HepG2 (cell line): ENCODE data around the gene WDR11. TPM values are rescaled to one million over a fixed set of nuclear protein-coding genes. Genes with fewer than 3 reads are reported as not detected.

Source experiments
- ATAC-seq: fragments of 200-7000 bp; cut with Tn5 transposase; 3 replicates; pipeline ENCODE4 v1.9.1; 2020; ENCODE audit warnings: mild to moderate bottlenecking, moderate library complexity
- BruUV-seq: library from RNA; stranded (reverse); fragments of 400-500 nt; replicated peaks from 2 replicates; lab custom pipeline; 2021; lab: Mats Ljungman, UMichigan
- CTCF ChIA-PET: fragments of 300-600 bp; formaldehyde crosslinking; extraction: SDS; loops from one replicate; lab custom pipeline; 2021; ENCODE audit warnings: low total read pairs, inconsistent platforms, low intra/inter-chr PET ratio; lab: Yijun Ruan, JAX
- POLR2A ChIA-PET: fragments of 350-600 bp; sonication (Branson Sonifier 250); formaldehyde crosslinking; loops from one replicate; lab custom pipeline; 2020; ENCODE audit warnings: antibody characterized with exemption, inconsistent platforms; lab: Yijun Ruan, JAX
- DNase-seq: peaks from one replicate; pipeline ENCODE4 v3.0.0-alpha.2; 2015; ENCODE audit warnings: low spot score
- FAIRE-seq: peaks from 3 replicates; lab custom pipeline; 2011; peaks lifted over from hg19 to GRCh38; lab: Jason Lieb, UNC
- H2AFZ ChIP-seq: one replicate; pipeline ENCODE4 v1.6.1; 2011; ENCODE audit warnings: low read length, inconsistent platforms
- H3K27ac ChIP-seq: fragments of 300-600 bp; 3 replicates; pipeline ENCODE4 v1.8.0; 2011; ENCODE audit warnings: mixed run types, mild to moderate bottlenecking, mixed read lengths, low read length, inconsistent platforms; ENCODE audit not compliant: insufficient read depth; ENCODE audit errors: extremely low read length
- H3K27me3 ChIP-seq, 2 experiments: fragments of 200-600 bp in 1 of 2; 2 replicates in 1 of 2; 3 replicates in 1 of 2; pipeline versions ENCODE4 v1.6.0 to v1.8.0; 2011; ENCODE audit warnings: low read length in 2 of 2, mild to moderate bottlenecking in 2 of 2, moderate library complexity in 2 of 2, inconsistent platforms in 1 of 2; ENCODE audit not compliant: insufficient read depth in 2 of 2, control insufficient read depth in 1 of 2
- H3K36me3 ChIP-seq, 2 experiments: fragments of 200-600 bp in 1 of 2; replicated peaks in 1 of 2; 2 replicates in 1 of 2; 3 replicates in 1 of 2; pipeline versions ENCODE4 v1.5.1 to v1.8.0; 2011; ENCODE audit warnings: low read length in 2 of 2, inconsistent platforms in 1 of 2; ENCODE audit not compliant: insufficient read depth in 2 of 2, control insufficient read depth in 1 of 2
- H3K4me1 ChIP-seq: 2 replicates; pipeline ENCODE4 v1.5.1; 2012; ENCODE audit warnings: low read length, inconsistent platforms; ENCODE audit not compliant: insufficient read depth
- H3K4me2 ChIP-seq: 2 replicates; pipeline ENCODE4 v1.6.0; 2011; ENCODE audit warnings: low read depth, low read length, inconsistent platforms
- H3K4me3 ChIP-seq, 3 experiments: fragments of 200-600 bp in 1 of 3; sonication (generic), shearing (Covaris generic) in 1 of 3; replicated peaks in 1 of 3; 2 replicates each; pipeline ENCODE4 v1.5.1; 2011 to 2016; ENCODE audit warnings: low read length in 3 of 3, inconsistent platforms in 2 of 3, low read depth in 2 of 3, mild to moderate bottlenecking in 2 of 3, control low read depth in 1 of 3, mixed read lengths in 1 of 3; ENCODE audit not compliant: insufficient read depth in 1 of 3
- H3K79me2 ChIP-seq: one replicate; pipeline ENCODE4 v1.6.1; 2011; ENCODE audit warnings: low read length, inconsistent platforms; ENCODE audit not compliant: insufficient read depth
- H3K9ac ChIP-seq: 2 replicates; pipeline ENCODE4 v1.6.0; 2011; ENCODE audit warnings: mild to moderate bottlenecking, low read depth, low read length, inconsistent platforms; ENCODE audit not compliant: insufficient read depth
- H3K9me3 ChIP-seq: 2 replicates; pipeline ENCODE4 v1.5.1; 2012; ENCODE audit warnings: mild to moderate bottlenecking, low read length
- H4K20me1 ChIP-seq: 2 replicates; pipeline ENCODE4 v1.6.0; 2011; ENCODE audit warnings: inconsistent platforms, mild to moderate bottlenecking, low read length, moderate library complexity; ENCODE audit not compliant: insufficient read depth
- CAMTA2 ChIP-seq: sonication (generic); formaldehyde crosslinking; IDR thresholded peaks from 2 replicates; pipeline ENCODE4 v1.4.0; 2020; ENCODE audit warnings: mild to moderate bottlenecking, missing genetic modification reagents, borderline replicate concordance
- DMAP1 ChIP-seq: IDR thresholded peaks from 2 replicates; pipeline ENCODE4 v1.6.1; 2016
- MBNL3 ChIP-seq: fragments of 250-450 bp; sonication (Bioruptor Pico); conservative IDR thresholded peaks from 2 replicates; pipeline ENCODE4 v1.8.0; 2022; ENCODE audit warnings: mild to moderate bottlenecking, inconsistent platforms
- PPARG ChIP-seq: conservative IDR thresholded peaks from 2 replicates; pipeline ENCODE4 v1.6.1; 2016; ENCODE audit warnings: missing biosample characterization, missing genetic modification reagents
- REL ChIP-seq: sonication (generic); formaldehyde crosslinking; conservative IDR thresholded peaks from 2 replicates; pipeline ENCODE4 v1.8.0; 2022; ENCODE audit warnings: mild to moderate bottlenecking, missing genetic modification reagents, moderate library complexity
- SIX4 ChIP-seq: sonication (generic); formaldehyde crosslinking; IDR thresholded peaks from 2 replicates; pipeline ENCODE4 v1.4.0; 2020; ENCODE audit warnings: missing genetic modification reagents
- YEATS2 ChIP-seq: sonication (generic); formaldehyde crosslinking; IDR thresholded peaks from 2 replicates; pipeline ENCODE4 v1.4.0; 2020; ENCODE audit warnings: missing genetic modification reagents, borderline replicate concordance
- ZNF253 ChIP-seq: sonication (generic); formaldehyde crosslinking; IDR thresholded peaks from 2 replicates; pipeline ENCODE4 v1.8.0; 2022; ENCODE audit warnings: mild to moderate bottlenecking, missing genetic modification reagents, borderline replicate concordance
- ZNF878 ChIP-seq: sonication (generic); formaldehyde crosslinking; IDR thresholded peaks from 2 replicates; pipeline ENCODE4 v1.8.1; 2023; ENCODE audit warnings: mild to moderate bottlenecking, missing genetic modification reagents, moderate library complexity
- ZSCAN25 ChIP-seq: sonication (generic); formaldehyde crosslinking; IDR thresholded peaks from 2 replicates; pipeline ENCODE4 v1.8.0; 2022; ENCODE audit warnings: mild to moderate bottlenecking, missing genetic modification reagents
- WGBS: methylation state at CpG from one replicate; pipeline ENCODE4 v1.1.6; 2017; ENCODE audit warnings: low lambda C conversion rate; 5-methylcytosine and 5-hydroxymethylcytosine counted together
- in situ Hi-C: cut with HindIII; loops from 2 replicates; pipeline ENCODE4 v1.10.0; 2017; ENCODE audit warnings: low pct_unique_long_range_greater_than_20kb; ENCODE audit not compliant: extremely low pct_ligation_motif_present
- intact Hi-C: fragments of 100-400 bp; cut with micrococcal nuclease; formaldehyde crosslinking; loops from one replicate; pipeline ENCODE4 v1.10.0; 2022; ENCODE audit not compliant: unreplicated experiment
- polyA plus RNA-seq, 8 experiments: library from polyadenylated mRNA; depleted of rRNA in 3 of 8; stranded (reverse) in 7 of 8; unstranded in 1 of 8; fragments of >200 nt; fragmentation: Illumina TruSeq in 4 of 8; extraction: Trizol in 4 of 8; gene quantifications; 2 replicates each; pipeline versions ENCODE4 v1.2.1 to v1.2.3, GENCODE V29; 2011 to 2016; ENCODE audit warnings: low read depth in 4 of 8, missing spikeins in 1 of 8, mixed read lengths in 1 of 8; ENCODE audit not compliant: insufficient read depth in 1 of 8
- total RNA-seq, 5 experiments: library from RNA; depleted of rRNA; stranded (reverse); fragments of >200 nt; fragmentation: Illumina TruSeq; extraction: Trizol; gene quantifications; 2 replicates each; pipeline ENCODE4 v1.2.3, GENCODE V29; 2016; ENCODE audit warnings: low read depth in 1 of 5
- TF ChIP-seq, protein P1 (sequence below): sonication (generic); formaldehyde crosslinking; IDR thresholded peaks from 2 replicates; pipeline ENCODE4 v1.5.1; 2020; ENCODE audit warnings: missing genetic modification reagents, mild to moderate bottlenecking, borderline replicate concordance
- TF ChIP-seq, protein P2 (sequence below): sonication (generic); formaldehyde crosslinking; IDR thresholded peaks from 2 replicates; pipeline ENCODE4 v1.4.0; 2020; ENCODE audit warnings: missing genetic modification reagents, mild to moderate bottlenecking, borderline replicate concordance
- TF ChIP-seq, protein P3 (sequence below): sonication (generic); formaldehyde crosslinking; IDR thresholded peaks from 2 replicates; pipeline ENCODE4 v1.5.0; 2020; ENCODE audit warnings: mild to moderate bottlenecking, low read depth, missing genetic modification reagents, borderline replicate concordance

The WDR11 gene
- total and polyA plus RNA-seq, 2 of the 13 experiments (the other 11 are each of a cell fraction or from before 2014, with no cell fraction given) = 38.0 to 45.2 TPM

DNA sequence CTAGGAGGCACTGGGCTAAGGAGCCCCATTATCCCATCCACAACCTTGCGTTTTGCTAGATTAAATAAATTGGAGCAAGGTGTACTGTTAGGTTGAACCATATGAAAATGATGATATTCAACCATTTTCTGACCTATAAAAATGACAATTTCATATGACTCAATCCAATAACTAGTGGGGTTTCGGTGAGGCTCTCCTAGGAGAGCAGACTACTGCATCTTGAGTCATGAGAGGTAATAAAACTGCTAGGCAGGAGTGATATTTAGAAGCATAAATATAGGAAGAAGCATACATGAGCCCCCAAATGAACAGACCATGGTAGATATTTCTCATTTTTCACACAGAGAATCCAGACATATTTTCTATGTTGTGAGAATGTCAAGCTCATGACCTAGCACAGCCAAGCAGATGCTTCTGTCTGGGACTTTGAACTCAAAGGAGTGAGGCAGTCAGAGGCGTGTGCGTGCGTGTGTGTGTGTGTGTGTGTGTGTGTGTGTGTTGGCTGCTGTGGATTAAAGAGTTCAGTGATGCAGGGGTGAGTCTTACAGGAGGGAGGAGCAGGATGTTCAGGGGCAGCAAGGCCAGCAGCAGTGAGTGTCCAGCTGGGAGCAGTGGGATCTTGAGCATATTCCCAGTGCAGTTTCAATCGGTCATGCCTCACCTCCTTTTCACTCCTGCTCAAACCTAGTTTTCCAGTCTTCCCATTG is 17.8 kb upstream of the WDR11 start:
- H3K4me2 ChIP-seq = no peak overlapping the region
- POLR2A ChIA-PET = interaction anchor here (0.6 kb wide), 1 partner anchor 18 kb away, joined by 3 read pairs; the partner anchor contains the start of gene WDR11
- H3K27ac ChIP-seq = no peak overlapping the region
- H3K9me3 ChIP-seq = no peaks in the 10 kb centered on the region
- BruUV-seq = no TSS peak
- TF ChIP-seq CAMTA2 (CRISPR knock-in tag) (no peak), DMAP1 (no peak), ZSCAN25 (CRISPR knock-in tag) (peak; percentile 97), PPARG (no peak)
- TF ChIP-seq, protein P1, sequence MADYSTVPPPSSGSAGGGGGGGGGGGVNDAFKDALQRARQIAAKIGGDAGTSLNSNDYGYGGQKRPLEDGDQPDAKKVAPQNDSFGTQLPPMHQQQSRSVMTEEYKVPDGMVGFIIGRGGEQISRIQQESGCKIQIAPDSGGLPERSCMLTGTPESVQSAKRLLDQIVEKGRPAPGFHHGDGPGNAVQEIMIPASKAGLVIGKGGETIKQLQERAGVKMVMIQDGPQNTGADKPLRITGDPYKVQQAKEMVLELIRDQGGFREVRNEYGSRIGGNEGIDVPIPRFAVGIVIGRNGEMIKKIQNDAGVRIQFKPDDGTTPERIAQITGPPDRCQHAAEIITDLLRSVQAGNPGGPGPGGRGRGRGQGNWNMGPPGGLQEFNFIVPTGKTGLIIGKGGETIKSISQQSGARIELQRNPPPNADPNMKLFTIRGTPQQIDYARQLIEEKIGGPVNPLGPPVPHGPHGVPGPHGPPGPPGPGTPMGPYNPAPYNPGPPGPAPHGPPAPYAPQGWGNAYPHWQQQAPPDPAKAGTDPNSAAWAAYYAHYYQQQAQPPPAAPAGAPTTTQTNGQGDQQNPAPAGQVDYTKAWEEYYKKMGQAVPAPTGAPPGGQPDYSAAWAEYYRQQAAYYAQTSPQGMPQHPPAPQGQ (CRISPR knock-in tag) = no peak
- TF ChIP-seq, all 625 proteins: peak for 1
- CTCF ChIA-PET = no interaction called here
- WGBS = 33% methylated on average over 6 of the region's 6 CpGs
- no peaks in the 10 kb centered on the region; a peak in 1 of 5 replicates for H3K27me3 ChIP-seq
- H4K20me1 ChIP-seq = no peaks in the 10 kb centered on the region; the same call in 1 of the 2 replicates
- ATAC-seq (no peak), FAIRE-seq (no peak), DNase-seq (no peak)
- in situ Hi-C loops (no loop called here), intact Hi-C loops (no loop called here)
- H3K79me2 ChIP-seq = no peaks in the 10 kb centered on the region
- peaks cover 5% of the 10 kb centered on the region; the same call in 1 of the 2 replicates for H3K4me1 ChIP-seq
- no peak overlapping the region for H3K9ac ChIP-seq
- H3K4me3 ChIP-seq = no peak overlapping the region
- H2AFZ ChIP-seq = no peak overlapping the region
- H3K36me3 ChIP-seq = no peaks in the 10 kb centered on the region

DNA sequence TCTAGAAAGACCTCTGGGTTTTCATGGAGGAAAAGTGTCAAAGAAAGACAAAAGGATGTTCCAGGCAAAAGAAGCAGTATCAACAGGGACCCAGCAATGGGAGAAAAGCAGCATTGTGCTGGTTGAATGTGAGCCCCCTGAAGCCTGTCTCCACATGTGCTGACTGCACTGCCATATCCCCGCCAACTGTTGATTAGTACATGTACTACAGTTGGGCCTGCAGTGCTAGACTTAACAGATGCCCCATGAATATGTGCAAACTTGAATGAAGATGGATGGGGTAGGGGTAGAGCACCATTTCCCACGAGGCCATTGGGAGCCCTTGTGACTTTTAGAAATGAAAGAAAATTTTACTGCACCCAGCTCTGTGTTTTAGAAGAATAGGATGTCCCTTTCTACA is 15.6 kb upstream of the WDR11 start:
- H3K9ac ChIP-seq = no peak overlapping the region
- no peak for ATAC-seq
- H3K27ac ChIP-seq = no peak overlapping the region
- no peak overlapping the region for H3K4me3 ChIP-seq
- H3K36me3 ChIP-seq = no peaks in the 10 kb centered on the region
- WGBS = 36% methylated on average over 2 of the region's 2 CpGs
- H3K27me3 ChIP-seq = no peaks in the 10 kb centered on the region; a peak in 1 of 5 replicates
- no peaks in the 10 kb centered on the region for H4K20me1 ChIP-seq
- BruUV-seq = no TSS peak
- intact Hi-C loops = no loop called here
- H3K4me1 ChIP-seq = peaks cover 7% of the 10 kb centered on the region; the same call in 1 of the 2 replicates
- no peak for FAIRE-seq
- no peak overlapping the region for H2AFZ ChIP-seq
- CTCF ChIA-PET = no interaction called here
- no peaks in the 10 kb centered on the region for H3K9me3 ChIP-seq
- POLR2A ChIA-PET = no interaction called here
- in situ Hi-C loops = no loop called here
- no peaks in the 10 kb centered on the region for H3K79me2 ChIP-seq
- no peak overlapping the region for H3K4me2 ChIP-seq
- DNase-seq = no peak
- TF ChIP-seq YEATS2 (no peak), MBNL3 (CRISPR knock-in tag) (no peak), REL (CRISPR knock-in tag) (no peak), SIX4 (CRISPR knock-in tag) (no peak), ZNF878 (CRISPR knock-in tag) (no peak), ZNF253 (no peak)
- TF ChIP-seq, protein P2, sequence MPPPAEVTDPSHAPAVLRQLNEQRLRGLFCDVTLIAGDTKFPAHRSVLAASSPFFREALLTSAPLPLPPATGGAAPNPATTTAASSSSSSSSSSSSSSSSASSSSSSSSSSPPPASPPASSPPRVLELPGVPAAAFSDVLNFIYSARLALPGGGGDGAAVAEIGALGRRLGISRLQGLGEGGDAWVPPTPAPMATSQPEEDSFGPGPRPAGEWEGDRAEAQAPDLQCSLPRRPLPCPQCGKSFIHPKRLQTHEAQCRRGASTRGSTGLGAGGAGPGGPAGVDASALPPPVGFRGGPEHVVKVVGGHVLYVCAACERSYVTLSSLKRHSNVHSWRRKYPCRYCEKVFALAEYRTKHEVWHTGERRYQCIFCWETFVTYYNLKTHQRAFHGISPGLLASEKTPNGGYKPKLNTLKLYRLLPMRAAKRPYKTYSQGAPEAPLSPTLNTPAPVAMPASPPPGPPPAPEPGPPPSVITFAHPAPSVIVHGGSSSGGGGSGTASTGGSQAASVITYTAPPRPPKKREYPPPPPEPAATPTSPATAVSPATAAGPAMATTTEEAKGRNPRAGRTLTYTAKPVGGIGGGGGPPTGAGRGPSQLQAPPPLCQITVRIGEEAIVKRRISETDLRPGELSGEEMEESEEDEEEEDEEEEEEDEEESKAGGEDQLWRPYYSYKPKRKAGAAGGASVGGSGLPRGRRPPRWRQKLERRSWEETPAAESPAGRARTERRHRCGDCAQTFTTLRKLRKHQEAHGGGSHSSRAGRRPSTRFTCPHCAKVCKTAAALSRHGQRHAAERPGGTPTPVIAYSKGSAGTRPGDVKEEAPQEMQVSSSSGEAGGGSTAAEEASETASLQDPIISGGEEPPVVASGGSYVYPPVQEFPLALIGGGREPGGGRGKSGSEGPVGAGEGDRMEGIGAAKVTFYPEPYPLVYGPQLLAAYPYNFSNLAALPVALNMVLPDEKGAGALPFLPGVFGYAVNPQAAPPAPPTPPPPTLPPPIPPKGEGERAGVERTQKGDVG (CRISPR knock-in tag) = no peak
- TF ChIP-seq, protein P3, sequence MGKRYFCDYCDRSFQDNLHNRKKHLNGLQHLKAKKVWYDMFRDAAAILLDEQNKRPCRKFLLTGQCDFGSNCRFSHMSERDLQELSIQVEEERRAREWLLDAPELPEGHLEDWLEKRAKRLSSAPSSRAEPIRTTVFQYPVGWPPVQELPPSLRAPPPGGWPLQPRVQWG (CRISPR knock-in tag) = no peak
